GM18870 (cell line): ENCODE data around the gene MIEF1.

Experiments
- ATAC-seq: cut with Tn5 transposase; IDR thresholded peaks from one replicate; pipeline ENCODE4 v1.9.1; 2021; ENCODE audit warnings: moderate library complexity; ENCODE audit not compliant: unreplicated experiment

MIEF1 gene

DNA sequence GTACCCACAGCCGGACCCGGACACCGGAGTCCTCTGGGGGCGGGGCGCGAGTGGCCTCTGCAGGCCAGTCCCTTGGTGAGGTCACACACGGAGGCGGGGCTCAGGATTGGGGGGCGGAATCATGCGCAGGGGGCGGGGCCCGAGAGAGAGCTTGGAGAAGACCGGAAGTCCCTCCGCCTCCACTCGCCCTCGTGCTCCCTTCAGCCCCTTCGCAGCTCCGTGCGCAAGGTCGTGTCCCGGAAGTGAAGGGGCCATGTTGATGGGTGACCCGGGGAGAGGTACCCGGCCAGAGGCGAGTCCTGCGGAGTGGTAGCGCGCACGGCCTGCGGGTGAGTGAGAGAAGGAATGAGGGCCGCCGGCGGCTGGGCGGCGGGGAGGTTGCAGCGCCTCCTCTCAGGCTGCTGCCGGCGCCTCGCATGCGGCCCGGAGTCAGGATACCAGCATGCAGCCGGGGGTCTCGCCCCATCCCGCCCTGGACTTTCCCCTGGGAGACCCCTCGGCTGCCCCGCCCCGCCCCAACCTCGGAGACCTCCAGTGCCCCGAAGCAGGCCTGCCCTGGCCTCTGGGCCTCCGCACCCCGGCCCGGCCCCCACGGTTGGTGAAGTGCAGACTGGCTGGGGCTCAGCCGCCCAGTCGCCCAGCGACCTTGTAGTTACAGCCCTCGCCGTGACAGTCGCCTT lies at the start of gene MIEF1:
Gene MIEF1 (plus strand): TSS at position 182 of the 680 bp plus-strand sequence. CDS start 9,005 bp downstream, outside the sequence.
- no peak for ATAC-seq

DNA sequence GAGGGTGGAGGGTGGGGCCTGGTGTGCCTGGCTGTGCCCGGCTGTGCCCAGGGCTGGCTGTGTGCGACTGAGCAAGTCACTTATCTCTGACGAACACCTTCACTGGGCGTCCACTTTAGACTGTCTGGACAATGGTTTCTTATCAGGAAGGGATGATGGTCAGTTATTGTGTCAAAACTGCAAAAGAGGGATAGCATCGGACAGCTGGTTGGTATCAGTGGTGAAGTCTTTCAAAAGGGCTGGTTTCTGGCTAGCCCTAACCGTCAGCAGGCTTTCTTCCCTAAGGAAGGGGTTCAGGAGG lies 49.4 kb upstream of the MIEF1 start:
- ATAC-seq, result no peak

DNA sequence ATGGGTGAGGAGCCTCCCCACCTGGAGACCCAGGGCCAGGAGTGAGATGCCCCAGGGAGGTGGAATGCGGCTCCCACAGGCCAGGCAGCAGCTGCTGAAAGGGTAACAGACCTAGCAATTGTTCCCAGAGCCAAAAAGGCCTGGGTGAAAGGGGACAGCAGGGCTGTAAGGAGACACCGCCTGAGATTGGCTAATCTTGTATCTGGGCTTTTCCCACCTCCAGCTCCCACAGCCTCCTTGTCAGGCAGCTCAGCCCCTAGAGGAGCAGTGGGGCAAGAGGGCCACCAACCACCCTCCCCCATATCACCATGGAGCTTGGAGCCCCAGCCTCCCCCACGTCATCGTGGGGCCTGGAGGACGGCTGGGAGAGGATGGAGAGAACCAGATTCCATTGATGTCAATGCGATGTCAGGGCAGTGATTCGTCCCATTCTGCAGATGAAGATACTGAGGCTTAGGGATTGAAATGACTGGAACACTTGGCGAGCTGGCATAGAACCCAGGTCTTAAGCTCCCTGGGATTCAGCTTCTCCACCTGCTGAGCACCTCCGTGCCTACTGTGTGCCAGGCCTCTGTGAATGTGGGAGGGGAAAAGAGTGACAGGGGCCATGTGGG lies 48.2 kb upstream of the MIEF1 start:
- ATAC-seq, result no peak

DNA sequence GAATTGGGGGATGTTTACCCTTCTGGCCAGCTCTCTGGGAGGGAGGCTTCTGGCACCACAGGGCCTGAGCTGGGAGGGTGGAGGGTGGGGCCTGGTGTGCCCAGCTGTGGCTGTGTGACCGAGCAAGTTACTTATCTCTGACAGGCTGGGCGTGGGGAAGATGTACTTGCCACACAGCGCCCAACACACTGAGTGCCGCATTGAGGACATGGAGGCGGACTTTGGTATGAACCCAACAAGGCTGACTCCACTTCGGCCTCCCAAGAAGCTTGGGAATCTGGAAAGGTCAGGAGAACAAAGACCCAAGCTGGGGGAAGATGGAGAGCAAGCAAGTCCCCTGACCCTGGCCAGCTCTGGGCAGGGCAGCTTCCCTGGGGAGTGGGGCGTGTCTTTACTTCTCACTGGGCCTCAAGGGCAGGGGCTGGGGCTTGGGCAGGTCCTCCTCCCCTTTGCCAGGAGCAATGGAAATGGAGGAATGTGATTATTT lies 47.7 kb upstream of the MIEF1 start:
- no peak for ATAC-seq

DNA sequence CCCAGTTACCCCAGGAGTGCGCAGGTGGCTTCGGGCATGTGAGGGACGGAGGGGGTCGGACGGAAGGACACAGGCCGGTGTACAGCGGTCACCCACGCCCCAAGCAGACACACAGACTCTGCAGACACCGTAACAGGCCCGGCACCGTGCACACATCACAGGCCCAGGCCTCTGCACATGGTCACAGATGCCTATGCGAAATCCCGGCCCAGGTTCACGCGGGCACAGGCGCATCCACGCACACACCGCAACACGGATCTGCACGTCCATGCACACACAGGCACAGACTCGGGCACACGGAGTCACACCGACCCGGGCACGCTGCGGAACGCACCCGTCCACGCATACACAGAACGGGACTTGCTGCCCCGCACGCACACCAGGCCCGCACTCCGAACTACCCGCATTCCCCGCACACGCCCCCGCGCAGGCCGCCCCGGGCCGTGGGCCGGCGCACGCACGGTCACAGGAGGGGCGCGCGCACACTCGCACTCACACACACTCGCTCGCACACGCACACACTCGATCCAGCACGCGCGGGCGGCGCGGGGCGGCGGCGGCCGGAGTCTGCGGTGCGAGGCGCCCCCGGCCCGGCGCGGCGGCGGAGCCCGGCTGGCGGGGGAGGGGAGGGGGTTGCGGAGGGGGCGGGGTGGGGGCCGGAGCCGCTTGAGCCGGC lies 45.4 kb upstream of the MIEF1 start, which contains the start of gene MGAT3:
Gene MGAT3 (plus strand): TSS at position 491 of the 676 bp plus-strand sequence. CDS start 30,336 bp downstream, outside the sequence.
- no peak for ATAC-seq

DNA sequence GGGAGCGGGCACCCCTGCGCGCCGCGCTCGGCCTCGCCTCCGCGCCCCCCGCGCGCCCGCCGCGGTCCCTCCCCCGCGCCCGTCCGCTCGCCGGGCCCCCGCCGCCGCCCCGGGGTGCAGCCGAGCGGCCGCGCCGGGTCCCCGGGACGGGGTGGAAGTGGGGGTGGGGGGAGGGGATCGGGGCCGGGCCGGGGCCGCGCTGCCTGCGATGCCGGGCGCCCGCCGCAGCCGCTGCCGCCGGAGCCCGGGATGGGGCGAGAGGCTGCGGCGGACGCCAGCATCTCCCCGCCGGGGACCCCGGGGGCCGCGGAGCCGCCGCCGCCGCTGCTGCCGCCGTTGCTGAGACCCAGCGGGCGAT lies 44.9 kb upstream of the MIEF1 start:
- ATAC-seq, result no peak

DNA sequence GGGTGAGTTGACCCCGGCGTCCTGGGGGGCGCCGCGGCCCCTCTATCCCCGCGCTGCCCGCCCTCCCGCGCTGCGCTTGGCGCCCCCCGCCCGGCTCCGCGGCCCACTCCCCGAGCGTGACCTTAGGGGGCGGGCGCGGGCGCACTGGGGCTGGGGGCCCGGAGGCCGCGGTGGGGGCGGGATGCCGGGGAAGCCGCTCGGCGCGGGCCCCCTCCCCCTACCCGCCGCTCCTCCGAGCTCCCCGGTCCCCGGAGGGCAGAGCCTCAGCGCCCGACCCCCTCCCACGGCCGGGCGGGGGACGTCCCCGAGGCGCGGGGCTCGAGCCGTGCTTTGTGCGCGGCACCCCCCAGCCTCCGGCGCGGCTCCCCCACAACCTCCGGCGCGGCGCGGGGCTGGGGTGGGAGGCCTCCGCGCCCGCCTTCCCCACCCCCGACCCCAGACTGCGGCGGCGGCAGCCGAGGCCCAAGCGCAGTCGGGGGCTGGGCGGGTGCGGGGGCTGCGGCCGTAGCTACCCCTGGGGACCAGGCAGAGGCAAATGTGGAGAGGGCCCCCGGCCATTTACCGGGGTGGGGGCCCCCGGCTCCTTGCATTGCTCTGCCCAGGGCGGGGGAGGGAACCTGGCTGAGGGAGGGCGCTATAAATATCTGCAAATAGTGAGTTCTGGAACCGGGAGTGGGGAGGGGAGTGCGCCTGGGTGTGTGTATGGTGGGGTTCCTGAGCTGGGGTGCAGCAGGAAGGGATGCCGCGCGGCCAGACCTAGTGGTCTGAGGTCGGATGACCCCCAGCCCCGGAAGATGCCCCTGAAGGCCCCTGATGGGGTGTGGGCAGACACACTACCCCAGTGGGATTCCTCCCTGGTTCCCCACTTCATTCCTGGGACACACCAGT lies 44.3 kb upstream of the MIEF1 start:
- ATAC-seq, result no peak

DNA sequence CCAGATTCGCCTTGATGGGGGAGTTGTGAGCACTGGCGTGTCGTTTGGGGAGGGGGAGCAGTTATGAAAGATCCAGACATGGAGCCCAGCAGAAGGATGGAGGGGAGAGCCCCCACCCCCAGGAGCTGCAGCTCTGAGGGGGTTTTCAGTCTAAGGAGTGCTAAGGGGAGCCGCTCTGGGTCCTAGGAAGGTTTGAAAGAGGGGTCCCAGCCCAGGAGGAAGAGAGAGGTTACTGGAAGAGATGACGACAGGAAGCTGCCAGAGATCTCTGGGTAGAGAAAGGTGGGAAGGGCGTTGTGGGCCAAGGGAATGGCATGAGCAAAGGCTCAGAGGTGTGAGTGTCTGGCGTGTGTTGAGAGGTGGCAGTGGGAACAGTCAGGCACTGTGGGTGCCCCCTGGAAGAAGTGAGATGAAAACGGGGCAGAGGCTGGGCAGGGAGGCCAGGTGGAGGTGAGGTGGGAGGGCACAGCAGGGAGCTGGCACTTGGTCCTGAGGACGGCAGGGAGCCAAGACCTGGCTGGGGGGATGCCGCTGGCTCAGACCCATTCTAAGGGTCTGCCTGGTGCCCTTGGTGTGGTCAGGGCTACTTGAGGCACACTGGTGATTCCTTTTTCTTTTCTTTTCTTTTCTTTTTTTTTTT lies 43.5 kb upstream of the MIEF1 start:
- no peak for ATAC-seq

DNA sequence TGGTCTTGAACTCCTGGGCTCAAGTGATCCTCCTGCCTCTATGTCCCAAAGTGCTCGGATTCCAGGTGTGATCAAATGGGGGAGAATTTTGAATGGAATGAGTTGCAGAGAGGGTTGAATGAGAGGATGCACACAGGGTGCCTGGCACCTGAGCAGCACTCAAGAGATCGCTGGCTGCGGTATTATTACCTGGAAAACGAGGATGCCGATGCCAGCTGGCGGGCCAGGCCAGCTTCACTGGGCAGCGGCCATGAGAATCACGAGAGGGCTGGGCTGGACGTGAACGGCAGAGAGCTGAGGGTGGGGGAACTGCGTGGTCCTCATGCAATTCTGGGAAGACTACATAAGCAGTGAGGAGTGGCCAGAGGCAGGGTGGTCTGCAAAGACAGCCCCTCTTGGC lies 42.4 kb upstream of the MIEF1 start:
- ATAC-seq, result no peak

DNA sequence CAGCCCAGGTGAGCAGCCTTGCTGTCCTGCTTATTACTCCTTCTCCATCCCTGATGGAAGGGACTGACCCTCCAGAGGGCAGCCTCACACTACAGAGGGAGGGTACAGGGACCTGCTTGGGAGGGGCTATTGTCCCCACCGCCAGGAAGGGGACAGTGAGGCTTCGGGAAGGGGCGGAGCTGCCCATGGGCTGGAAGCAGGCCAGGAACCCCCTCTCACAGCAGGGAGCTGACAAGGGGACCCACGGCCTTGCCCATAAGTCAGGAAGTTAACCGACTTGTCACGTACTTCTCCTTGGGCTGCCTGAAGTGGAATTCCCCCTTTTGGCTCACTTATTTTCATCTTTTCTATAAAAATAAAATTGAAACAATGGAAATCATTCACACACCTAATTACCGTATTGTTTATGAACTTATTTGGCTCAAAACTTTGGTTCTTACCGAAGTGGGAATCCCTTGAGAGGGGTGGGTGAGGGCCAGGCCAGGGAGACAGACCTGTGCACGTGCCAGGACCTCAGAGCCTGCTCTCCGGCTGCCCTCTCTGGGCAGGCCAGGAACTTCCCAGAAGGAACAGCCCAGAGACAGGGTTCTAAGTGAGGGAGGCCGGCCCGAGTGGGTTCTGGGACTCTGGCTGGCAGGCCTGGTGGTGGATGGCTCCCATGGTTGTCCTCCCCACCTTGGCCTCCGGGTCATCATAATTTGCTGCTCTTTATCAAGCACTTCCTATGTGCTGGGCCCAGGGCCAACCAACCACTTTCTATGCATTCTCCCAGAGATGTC lies 39.5 kb upstream of the MIEF1 start:
- ATAC-seq, result no peak

DNA sequence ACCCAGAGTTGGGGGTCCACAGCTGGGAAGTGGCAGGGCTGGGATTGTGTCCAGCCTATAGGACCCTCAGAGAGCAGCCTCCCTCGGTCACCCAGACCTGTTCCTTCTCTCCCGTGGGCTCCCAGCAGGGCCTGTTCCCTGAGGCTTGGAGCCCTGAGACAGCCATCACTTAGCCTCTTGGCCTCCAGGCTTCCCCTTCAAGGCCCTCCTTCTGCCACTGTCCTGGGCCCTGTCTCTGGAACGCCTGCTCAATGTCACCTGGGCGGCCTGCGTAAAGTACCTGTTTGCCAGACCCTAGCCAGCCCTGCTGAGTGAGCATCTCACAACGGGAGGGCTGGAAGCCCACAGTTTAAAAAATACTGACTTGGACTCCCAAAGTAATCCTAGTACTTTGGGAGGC lies 38.8 kb upstream of the MIEF1 start:
- ATAC-seq, result no peak

DNA sequence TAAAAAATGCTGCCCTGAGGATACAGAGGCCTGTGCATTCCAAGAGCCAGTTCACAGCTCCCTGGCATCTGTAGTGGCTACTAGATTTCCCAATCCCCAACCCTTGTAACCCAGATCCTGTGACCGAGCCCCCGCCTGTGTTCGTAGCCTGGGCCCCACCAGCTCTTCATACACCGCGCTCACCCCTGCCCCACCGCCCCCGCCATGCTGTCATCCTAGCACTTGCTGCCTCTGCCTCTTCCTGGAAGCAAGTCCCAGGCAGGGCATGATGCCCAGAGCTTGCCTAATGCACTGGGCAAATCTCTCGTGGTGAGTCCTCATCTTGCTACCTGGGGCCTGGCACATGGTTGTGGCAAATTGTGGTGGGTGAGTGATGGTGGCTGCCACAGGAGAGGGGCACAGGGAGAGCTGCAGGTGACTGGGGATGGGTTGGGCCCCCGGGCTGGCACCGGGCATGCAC lies 38.1 kb upstream of the MIEF1 start:
- ATAC-seq, result no peak

DNA sequence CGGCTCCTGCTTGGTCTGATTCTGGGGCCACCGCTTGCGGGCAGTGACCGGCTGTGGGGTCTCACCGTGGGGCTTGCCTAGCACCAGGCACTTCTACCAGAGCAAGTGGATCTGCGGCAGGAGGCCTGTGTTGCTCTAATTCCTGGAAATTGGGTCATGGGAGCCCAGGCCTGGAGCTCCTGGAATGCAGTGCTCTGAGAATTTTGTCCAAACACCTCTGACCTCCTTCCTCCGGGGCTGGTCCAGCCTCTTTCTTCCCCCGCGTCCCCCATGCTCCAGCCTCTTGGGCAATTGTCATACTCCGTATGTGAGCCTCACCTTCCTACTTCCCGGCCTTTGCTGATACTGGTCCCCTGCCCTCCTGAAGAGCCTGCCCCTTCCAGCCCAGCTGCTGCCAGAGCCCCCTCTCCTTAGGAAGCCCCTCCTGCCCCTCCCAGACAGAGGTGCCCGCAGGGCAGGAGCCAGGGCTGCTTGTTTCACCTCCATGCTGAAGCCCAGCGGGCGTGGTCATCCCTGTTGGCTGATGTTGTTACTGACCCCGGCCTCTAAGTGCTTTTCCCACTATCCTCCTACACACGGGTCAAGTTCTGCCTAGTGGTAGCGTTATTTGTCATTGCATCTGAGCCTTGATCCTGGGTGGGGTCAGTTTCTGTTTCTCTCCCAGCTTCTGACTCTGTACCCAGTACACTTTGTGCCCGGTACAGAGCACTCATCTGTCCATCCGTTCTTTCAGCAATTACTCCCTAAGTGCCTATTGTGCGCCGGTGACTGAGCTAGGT lies 35.7 kb upstream of the MIEF1 start:
- ATAC-seq, result no peak

DNA sequence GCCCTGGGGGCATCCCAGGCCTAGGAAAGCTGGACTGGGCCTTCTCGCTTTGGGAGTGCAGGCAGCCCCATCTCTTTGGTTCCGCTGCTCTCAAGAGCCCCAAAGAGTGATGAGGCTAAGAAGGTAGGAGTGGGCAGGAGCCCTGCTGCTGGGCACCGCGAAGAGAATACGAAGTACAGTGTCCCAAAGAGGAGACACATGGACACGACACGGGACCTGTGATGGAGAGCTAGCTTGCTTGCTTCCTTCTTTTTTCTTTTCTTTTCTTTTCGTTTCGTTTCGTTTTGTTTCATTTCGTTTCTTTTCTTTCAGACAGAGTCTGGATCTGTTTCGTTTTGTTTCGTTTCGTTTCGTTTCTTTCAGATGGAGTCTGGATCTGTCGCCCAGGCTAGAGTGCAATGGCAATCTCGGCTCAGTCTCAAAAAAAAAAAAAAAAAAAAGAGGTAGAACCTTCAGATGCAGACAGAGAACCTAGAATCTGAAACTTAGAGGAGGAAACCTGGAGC lies 34.6 kb upstream of the MIEF1 start:
- ATAC-seq, result no peak

DNA sequence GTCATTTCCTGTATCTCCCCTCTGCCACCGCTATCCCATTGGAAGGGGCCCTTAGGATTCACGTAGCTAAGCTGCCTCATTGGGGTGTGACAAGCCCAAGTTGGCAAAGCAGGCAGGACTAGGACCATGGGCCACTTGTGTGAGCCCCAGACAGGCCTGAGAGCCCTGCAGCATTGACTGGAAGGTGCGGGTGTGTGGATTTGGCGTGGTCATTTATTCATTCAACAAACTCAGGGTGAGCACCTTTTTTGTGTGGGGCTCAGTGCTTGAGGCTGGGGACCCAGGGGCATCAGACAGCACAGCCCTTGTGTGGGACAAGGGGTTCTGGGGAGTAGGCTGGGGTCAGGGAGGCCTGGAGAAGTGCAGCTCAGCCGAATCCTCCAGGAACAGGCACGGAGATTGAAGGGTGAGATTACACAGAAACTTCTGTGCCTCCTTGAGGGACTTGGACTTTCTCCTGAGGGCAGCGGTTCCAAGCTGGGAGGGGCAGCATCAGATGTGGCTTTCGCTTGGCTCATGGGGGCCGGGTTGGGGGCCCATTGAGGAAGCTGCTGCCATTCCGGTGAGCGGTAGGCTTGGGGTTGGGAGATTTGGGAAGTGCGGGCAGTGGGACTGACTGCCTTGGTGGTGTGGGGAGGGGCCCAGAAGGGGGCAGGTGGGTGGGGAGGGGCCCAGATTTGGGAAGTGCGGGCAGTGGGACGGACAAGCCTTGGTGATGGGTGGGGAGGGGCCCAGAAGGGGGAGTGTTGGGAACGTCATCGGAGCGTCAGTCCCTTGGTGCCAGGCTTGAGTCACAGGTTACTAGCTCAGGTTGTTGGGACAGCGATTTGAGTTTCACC lies 33.4 kb upstream of the MIEF1 start:
- ATAC-seq, result no peak

DNA sequence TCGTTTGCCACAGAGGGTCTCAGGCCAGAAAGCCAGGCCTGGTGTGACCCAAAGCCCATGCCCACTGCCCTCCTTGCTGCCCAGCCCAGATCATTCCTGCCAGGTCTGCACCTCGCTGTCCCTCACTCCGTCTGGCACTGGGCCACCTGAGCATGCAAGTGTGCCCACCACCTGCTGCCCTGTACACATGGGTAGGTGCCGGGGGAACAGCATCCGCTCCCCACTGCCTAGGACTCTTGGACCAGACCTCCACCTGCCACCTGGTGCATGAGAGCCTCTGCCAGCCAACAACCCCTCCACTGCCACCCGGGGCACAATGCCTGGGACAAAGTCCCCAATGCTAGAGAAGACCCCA lies 32.8 kb upstream of the MIEF1 start:
- no peak for ATAC-seq

DNA sequence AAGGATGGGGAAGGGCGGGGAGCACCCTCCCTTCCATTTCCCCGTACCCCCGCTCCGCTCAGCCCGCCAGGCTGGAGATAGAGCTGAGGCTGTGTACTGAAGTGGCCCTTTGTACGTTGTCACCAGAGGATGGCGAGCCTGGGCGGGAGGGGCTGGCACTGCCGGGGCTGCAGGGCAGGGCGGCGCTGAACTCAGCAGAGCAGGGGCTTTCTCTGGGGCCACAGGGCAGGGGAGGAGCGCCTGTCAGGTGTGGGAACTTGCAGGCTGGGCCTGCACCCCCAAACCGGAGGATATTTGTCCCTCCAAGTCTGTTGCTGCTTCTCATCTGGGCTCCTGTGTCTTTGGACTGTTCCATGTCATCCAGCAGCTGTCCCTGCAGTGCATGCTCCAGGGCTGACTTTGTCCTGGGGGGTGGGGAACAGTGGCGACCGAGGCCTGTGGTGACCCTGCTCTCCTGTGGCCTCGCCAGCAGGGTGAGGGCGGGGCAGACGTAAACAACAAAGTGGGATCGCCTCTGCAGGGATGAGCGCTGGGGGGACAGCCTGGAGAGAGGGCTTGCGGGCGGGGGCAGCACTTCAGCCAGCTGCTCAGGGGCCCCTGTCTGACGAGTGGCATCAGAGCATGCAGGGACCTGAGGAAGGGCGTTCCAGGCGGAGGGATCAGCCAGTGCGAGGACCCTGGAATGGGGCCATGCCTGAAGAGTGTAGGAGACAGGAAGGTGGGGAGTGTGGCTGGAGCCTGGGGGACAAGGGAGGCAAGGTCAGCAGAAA lies 32.2 kb upstream of the MIEF1 start:
- ATAC-seq, result no peak
